ENCODE measurements around the gene SGIP1. TPM values are rescaled to one million over a fixed set of nuclear protein-coding genes. Genes with fewer than 3 reads are reported as not detected.

SGIP1 gene
- total and polyA plus RNA-seq, 2 of the 8 experiments (the other 6 are each of a cell fraction or from before 2014, with no cell fraction given): 1.4 to 2.1 TPM

DNA sequence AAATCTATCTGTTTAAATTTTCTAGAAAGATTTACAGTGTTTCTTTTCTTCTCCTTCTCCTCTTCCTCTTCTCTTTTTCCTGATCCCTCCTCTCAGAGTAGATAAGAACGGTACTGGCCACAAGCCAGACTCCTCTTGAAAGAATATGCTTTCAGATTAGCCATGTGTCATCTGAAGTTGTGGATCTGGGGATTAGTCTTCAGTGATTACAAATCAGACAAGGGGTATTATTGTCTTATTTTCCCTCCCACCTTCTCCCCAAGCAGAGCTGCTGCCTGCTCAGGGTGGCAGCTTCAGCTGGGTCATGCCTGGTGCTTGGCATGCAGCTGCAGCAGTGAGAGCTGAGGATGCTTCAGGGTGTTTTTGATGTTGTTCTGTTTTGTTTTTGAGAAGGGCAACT lies 42.7 kb downstream of the SGIP1 start:
- Histone ChIP-seq H3K27ac (ENCODE audit: low read depth, low read length) (no peak overlapping the region), H3K4me1 (replicated peaks in 1 of 4; ENCODE audit: control insufficient read depth in 3 of 4, insufficient read depth in 4 of 4, low read length in 3 of 4) (peaks cover 0 to 3% (median 1%) of the 10 kb centered on the region in 4 experiments; a peak in 1 of 7 replicates), H2BK15ac (ENCODE audit: low read length) (no peak overlapping the region), H3K27me3 (replicated peaks in 1 of 4; ENCODE audit: control insufficient read depth in 3 of 4, extremely low read depth in 1 of 4, insufficient read depth in 3 of 4, low read length in 3 of 4) (no peaks in the 10 kb centered on the region), H3K4me3 (ENCODE audit: extremely low read depth in 1 of 4, insufficient read depth in 2 of 4, low read depth in 3 of 4, low read length in 4 of 4) (no peak overlapping the region), H2BK20ac (ENCODE audit: low read length) (no peak overlapping the region), H3K23ac (ENCODE audit: insufficient read length) (no peak overlapping the region), H3K18ac (ENCODE audit: extremely low read depth, low read length) (no peak overlapping the region), H2BK5ac (ENCODE audit: low read depth, low read length) (no peak overlapping the region), H3K36me3 (ENCODE audit: control insufficient read depth in 2 of 4, insufficient read depth in 4 of 4, low read length in 3 of 4) (no peaks in the 10 kb centered on the region), H2BK12ac (ENCODE audit: low read depth, low read length) (no peak overlapping the region), H3K9ac (replicated peaks in 1 of 4; ENCODE audit: extremely low read depth in 1 of 4, low read depth in 3 of 4, low read length in 3 of 4) (no peak overlapping the region; a peak in 1 of 7 replicates), H3K4me2 (ENCODE audit: insufficient read depth in 1 of 2, low read depth in 2 of 2, low read length in 2 of 2) (no peak overlapping the region), H4K91ac (replicated peaks; ENCODE audit: insufficient read length, low read length) (no peak overlapping the region), H4K5ac (ENCODE audit: insufficient read length, low read depth, low read length) (no peak overlapping the region), H3K79me1 (ENCODE audit: low read depth, low read length) (no peaks in the 10 kb centered on the region), H2AFZ (ENCODE audit: low read length) (no peak overlapping the region), H3K56ac (replicated peaks; ENCODE audit: insufficient read length, low read depth, low read length) (no peak overlapping the region), H2BK120ac (replicated peaks; ENCODE audit: low read depth, low read length) (no peak overlapping the region), H4K20me1 (replicated peaks in 1 of 2; ENCODE audit: control insufficient read depth in 1 of 2, insufficient read depth in 2 of 2, low read length in 2 of 2) (no peaks in the 10 kb centered on the region), H3K14ac (ENCODE audit: insufficient read length) (no peak overlapping the region), H2AK5ac (ENCODE audit: low read depth, low read length) (no peak overlapping the region), H3K9me3 (ENCODE audit: insufficient read depth in 2 of 2, low read depth in 1 of 2, low read length in 1 of 2) (no peaks in the 10 kb centered on the region), H3K4ac (replicated peaks; ENCODE audit: insufficient read length, low read depth, low read length) (no peak overlapping the region), H3K23me2 (ENCODE audit: low read depth, low read length) (no peaks in the 10 kb centered on the region; the same call in 1 of the 2 replicates), H4K8ac (ENCODE audit: extremely low read depth, insufficient read depth, low read length) (no peak overlapping the region), H3K79me2 (ENCODE audit: control insufficient read depth in 1 of 2, insufficient read depth in 2 of 2, low read length in 2 of 2) (no peaks in the 10 kb centered on the region)
- POLR2A ChIA-PET (ENCODE audit: partially characterized antibody): no interaction called here
- no peak for FAIRE-seq
- TF ChIP-seq TEAD4 (IDR thresholded peaks at IDR 0.05; ENCODE audit: low read depth, low read length): no peak
- TF ChIP-seq CHD2 (IDR thresholded peaks at IDR 0.05; ENCODE audit: low read length): no peak
- CTCF ChIA-PET (ENCODE audit: partially characterized antibody): no interaction called here
- 100% methylated on average over 1 of the region's 1 CpG; no CpG with 5 or more reads in 1 of the 2 experiments for WGBS, 2 experiments (ENCODE audit: extremely low coverage in 1 of 2, insufficient coverage in 1 of 2, insufficient read length in 1 of 2, insufficient replicate concordance in 2 of 2, low coverage in 1 of 2, low lambda C conversion rate in 2 of 2, missing lambda C conversion rate in 1 of 2)
- no peak for DNase-seq (ENCODE audit: low read depth in 1 of 2, low spot score in 2 of 2)
